NCI-H187 (cell line): ENCODE results near the gene SAMD14.

ENCODE experiments used
- DNase-seq, 2 experiments: peaks; one replicate each; lab custom pipeline; 2025; lab: John Stamatoyannopoulos, UW

Gene SAMD14

GRCh38 chr17:50165066-50165465, 35.1 kb upstream of the SAMD14 start:
- no peak for DNase-seq

- DNase-seq: no peak
Observed at GRCh38 chr17:50164697-50164988, 34.7 kb upstream of the SAMD14 start.

- DNase-seq: no peak
Observed at GRCh38 chr17:50163843-50164696, 34.1 kb upstream of the SAMD14 start.

- DNase-seq: no peak
Observed at GRCh38 chr17:50162466-50163254, 32.7 kb upstream of the SAMD14 start.

- no peak for DNase-seq
Observed at GRCh38 chr17:50161911-50162288, 31.9 kb upstream of the SAMD14 start.

- peak; percentile 68 to 78 for DNase-seq
Observed at GRCh38 chr17:50161023-50161910, 31.3 kb upstream of the SAMD14 start.

GRCh38 chr17:50157891-50158290, 27.9 kb upstream of the SAMD14 start:
- DNase-seq: no peak

- DNase-seq: no peak
Observed at GRCh38 chr17:50155115-50155819, 25.3 kb upstream of the SAMD14 start.

GRCh38 chr17:50154604-50155003, 24.6 kb upstream of the SAMD14 start:
- no peak for DNase-seq

GRCh38 chr17:50153650-50154575, 24.0 kb upstream of the SAMD14 start:
- DNase-seq: no peak

GRCh38 chr17:50152736-50153135, 22.8 kb upstream of the SAMD14 start:
- DNase-seq: no peak

- DNase-seq: peak; percentile 58 to 70
Observed at GRCh38 chr17:50151937-50152547, 22.1 kb upstream of the SAMD14 start.

- peak; percentile 66 to 82 for DNase-seq
Observed at GRCh38 chr17:50151041-50151936, 21.3 kb upstream of the SAMD14 start.

- no peak for DNase-seq
Observed at GRCh38 chr17:50150354-50151040, 20.5 kb upstream of the SAMD14 start, which contains the start of gene PPP1R9B. Gene PPP1R9B (minus strand): TSS chr17:50150677. CDS start chr17:50150513, 164 bp downstream.

- DNase-seq: no peak
Observed at GRCh38 chr17:50149417-50150353, 19.7 kb upstream of the SAMD14 start.

GRCh38 chr17:50149091-50149416, 19.1 kb upstream of the SAMD14 start:
- DNase-seq: no peak
